Activated CD8-positive, alpha-beta T cell treated with anti-CD3 and anti-CD28 coated beads for 36 hours (primary cell): ENCODE measurements around the gene TRIM14. TPM values are rescaled to one million over a fixed set of nuclear protein-coding genes. Genes with fewer than 3 reads are reported as not detected.

Source experiments
- ATAC-seq: fragments of 200-7000 bp; cut with Tn5 transposase; one replicate; pipeline ENCODE4 v1.10.0; 2021; ENCODE audit warnings: mild to moderate bottlenecking, moderate library complexity
- CTCF ChIA-PET: fragments of 350-600 bp; sonication (Branson Sonifier 250); formaldehyde crosslinking; loops from one replicate; lab custom pipeline; 2021; ENCODE audit warnings: antibody characterized with exemption; lab: Charles Lee
- POLR2A ChIA-PET: fragments of 350-600 bp; sonication (Branson Sonifier 250); formaldehyde crosslinking; loops from one replicate; lab custom pipeline; 2021; ENCODE audit warnings: antibody characterized with exemption; lab: Charles Lee
- DNase-seq: peaks from one replicate; pipeline ENCODE4 v3.0.0-alpha.2; 2020
- H3K27ac Mint-ChIP-seq: one replicate; pipeline ENCODE4 v1.8.0; 2021; ENCODE audit warnings: mild to moderate bottlenecking, mixed read lengths
- H3K27me3 Mint-ChIP-seq: one replicate; pipeline ENCODE4 v1.8.0; 2021; ENCODE audit warnings: mixed read lengths
- H3K36me3 Mint-ChIP-seq: one replicate; pipeline ENCODE4 v1.8.0; 2021; ENCODE audit warnings: low read depth, mixed read lengths
- H3K4me1 Mint-ChIP-seq: one replicate; pipeline ENCODE4 v1.8.0; 2021; ENCODE audit warnings: low read depth, mixed read lengths
- H3K4me3 Mint-ChIP-seq: one replicate; pipeline ENCODE4 v1.8.0; 2021; ENCODE audit warnings: mild to moderate bottlenecking, moderate library complexity, mixed read lengths
- H3K9me3 Mint-ChIP-seq: one replicate; pipeline ENCODE4 v1.8.0; 2021; ENCODE audit warnings: mixed read lengths
- CTCF ChIP-seq: fragments of 200-600 bp; IDR thresholded peaks from one replicate; pipeline ENCODE4 v1.8.0; 2022; ENCODE audit warnings: antibody characterized with exemption, mild to moderate bottlenecking
- intact Hi-C: fragments of 100-400 bp; cut with micrococcal nuclease; formaldehyde crosslinking; loops from one replicate; pipeline ENCODE4 v1.10.0; 2022
- total RNA-seq, 2 experiments: library from RNA; stranded (reverse); gene quantifications; one replicate each; pipeline ENCODE4 v1.2.3, GENCODE V29; 2021

Gene TRIM14
- total RNA-seq, 2 experiments from 2014 or later = 39.6 to 41.8 TPM

- Mint-ChIP-seq H3K9me3 (peaks cover 3% of the 10 kb centered on the region), H3K27ac (peak overlapping the region; percentile 93), H3K36me3 (peaks cover 61% of the 10 kb centered on the region), H3K27me3 (no peaks in the 10 kb centered on the region), H3K4me3 (no peak overlapping the region), H3K4me1 (peaks cover 83% of the 10 kb centered on the region)
- CTCF ChIA-PET = interaction anchor here (0.6 to 1.8 kb wide), 5 partner anchors 8 to 151 kb away, joined by 3 to 8 read pairs (median 3); partner anchors contain the start of genes TBC1D2 and TRIM14
- POLR2A ChIA-PET = interaction anchor here (1.0 kb wide), 1 partner anchor 14 kb away, joined by 6 read pairs; the partner anchor contains the start of gene TRIM14
- TF ChIP-seq CTCF = no peak
- DNase-seq (no peak), ATAC-seq (no peak)
- intact Hi-C loops = loop anchor here (10.0 kb wide), 1 partner anchor 160 kb away; no protein-coding TSS in a partner anchor
Measured at GRCh38 chr9:98104445-98104881, 14.6 kb downstream of the TRIM14 start.

- CTCF ChIA-PET = interaction anchor here (0.7 to 1.8 kb wide), 11 partner anchors 9 to 218 kb away, joined by 3 to 7 read pairs (median 4); partner anchors contain the start of gene TBC1D2
- Mint-ChIP-seq H3K4me1 (peaks cover 77% of the 10 kb centered on the region), H3K4me3 (peak overlapping the region; percentile 66), H3K36me3 (peaks cover 56% of the 10 kb centered on the region), H3K27me3 (no peaks in the 10 kb centered on the region), H3K9me3 (peaks cover 2% of the 10 kb centered on the region), H3K27ac (peak overlapping the region; percentile 95)
- POLR2A ChIA-PET = interaction anchor here (0.9 to 2.1 kb wide), 6 partner anchors 10 to 153 kb away, joined by 3 to 9 read pairs (median 5); partner anchors contain the start of genes ANP32B, NANS, TBC1D2 and TRIM14
- ATAC-seq (peak; percentile 97), DNase-seq (peak; percentile 89)
- intact Hi-C loops = loop anchor here (10.0 kb wide), 1 partner anchor 163 kb away; no protein-coding TSS in a partner anchor
- no peak for TF ChIP-seq CTCF
Measured at GRCh38 chr9:98101868-98102273, 17.2 kb downstream of the TRIM14 start.

GRCh38 chr9:98101416-98101815 lies 17.6 kb downstream of the TRIM14 start:
- Mint-ChIP-seq H3K27me3 (no peaks in the 10 kb centered on the region), H3K36me3 (peaks cover 58% of the 10 kb centered on the region), H3K27ac (peak overlapping the region; percentile 95), H3K4me1 (peaks cover 78% of the 10 kb centered on the region), H3K9me3 (no peaks in the 10 kb centered on the region), H3K4me3 (peak overlapping the region; percentile 66)
- no peak for ATAC-seq
- CTCF ChIA-PET = interaction anchor here (0.7 to 1.8 kb wide), 12 partner anchors 10 to 217 kb away, joined by 3 to 7 read pairs (median 4); partner anchors contain the start of gene TBC1D2
- intact Hi-C loops = loop anchor here (10.0 kb wide), 1 partner anchor 163 kb away; no protein-coding TSS in a partner anchor
- DNase-seq = no peak
- POLR2A ChIA-PET = interaction anchor here (0.9 to 2.1 kb wide), 7 partner anchors 9 to 154 kb away, joined by 3 to 9 read pairs (median 4); partner anchors contain the start of genes ANP32B, NANS, TBC1D2 and TRIM14
- TF ChIP-seq CTCF = no peak

- Mint-ChIP-seq H3K4me1 (peaks cover 70% of the 10 kb centered on the region), H3K9me3 (no peaks in the 10 kb centered on the region), H3K36me3 (peaks cover 51% of the 10 kb centered on the region), H3K27ac (peak overlapping the region; percentile 95), H3K4me3 (no peak overlapping the region), H3K27me3 (no peaks in the 10 kb centered on the region)
- no peak for ATAC-seq
- POLR2A ChIA-PET = interaction anchor here (0.6 to 1.0 kb wide), 3 partner anchors 8 to 99 kb away, joined by 3 to 4 read pairs (median 3); no protein-coding TSS in a partner anchor
- intact Hi-C loops = loop anchor here (10.0 kb wide), 1 partner anchor 164 kb away; no protein-coding TSS in a partner anchor
- no peak for DNase-seq
- CTCF ChIA-PET = interaction anchor here (1.1 to 2.1 kb wide), 3 partner anchors 13 to 26 kb away, joined by 3 to 7 read pairs (median 6); partner anchors contain the start of gene TRIM14
- no peak for TF ChIP-seq CTCF
Measured at GRCh38 chr9:98100456-98100855, 18.6 kb downstream of the TRIM14 start.
